WTC11 (cell line): ENCODE measurements around the gene NNT. TPM values are rescaled to one million over a fixed set of nuclear protein-coding genes. Genes with fewer than 3 reads are reported as not detected.

Experiments
- ATAC-seq: fragments of 200-7000 bp; cut with Tn5 transposase; 2 replicates; pipeline ENCODE4 v1.10.0; 2021; ENCODE audit warnings: mild to moderate bottlenecking, moderate library complexity
- CTCF ChIA-PET: fragments of 300-600 bp; sonication (Branson Sonifier 250); formaldehyde crosslinking; loops from one replicate; lab custom pipeline; 2021; ENCODE audit warnings: antibody characterized with exemption; lab: Charles Lee
- POLR2A ChIA-PET: fragments of 350-600 bp; sonication (Branson Sonifier 250); formaldehyde crosslinking; loops from one replicate; lab custom pipeline; 2021; ENCODE audit warnings: antibody characterized with exemption; lab: Charles Lee
- DNase-seq: peaks from one replicate; pipeline ENCODE4 v3.0.0; 2021; ENCODE audit warnings: low spot score
- H3K27ac Mint-ChIP-seq: 2 replicates; pipeline ENCODE4 v1.8.0; 2021; ENCODE audit warnings: mixed read lengths
- H3K27me3 Mint-ChIP-seq: 2 replicates; pipeline ENCODE4 v1.8.0; 2021; ENCODE audit warnings: low read depth, mild to moderate bottlenecking, moderate library complexity, mixed read lengths
- H3K36me3 Mint-ChIP-seq: 2 replicates; pipeline ENCODE4 v1.8.0; 2021; ENCODE audit warnings: mixed read lengths
- H3K4me1 Mint-ChIP-seq: 2 replicates; pipeline ENCODE4 v1.8.0; 2022; ENCODE audit warnings: mixed read lengths
- H3K4me3 Mint-ChIP-seq: 2 replicates; pipeline ENCODE4 v1.8.0; 2021; ENCODE audit warnings: mild to moderate bottlenecking, moderate library complexity, mixed read lengths
- H3K9me3 Mint-ChIP-seq: 2 replicates; pipeline ENCODE4 v1.8.0; 2021; ENCODE audit warnings: mixed read lengths
- CREB1 ChIP-seq: sonication (generic); formaldehyde crosslinking; IDR thresholded peaks from 2 replicates; pipeline ENCODE4 v1.8.0; 2023; ENCODE audit warnings: mild to moderate bottlenecking, missing genetic modification reagents
- E2F5 ChIP-seq: sonication (generic); formaldehyde crosslinking; IDR thresholded peaks from 2 replicates; pipeline ENCODE4 v1.8.1; 2022; ENCODE audit warnings: mild to moderate bottlenecking, moderate library complexity, missing genetic modification reagents
- ESRRA ChIP-seq: sonication (generic); formaldehyde crosslinking; IDR thresholded peaks from 2 replicates; pipeline ENCODE4 v1.8.1; 2022; ENCODE audit warnings: mild to moderate bottlenecking, missing genetic modification reagents, borderline replicate concordance
- ETV6 ChIP-seq: sonication (generic); formaldehyde crosslinking; IDR thresholded peaks from 2 replicates; pipeline ENCODE4 v1.8.1; 2022; ENCODE audit warnings: mild to moderate bottlenecking, missing genetic modification reagents
- FOXP4 ChIP-seq: sonication (generic); formaldehyde crosslinking; IDR thresholded peaks from 2 replicates; pipeline ENCODE4 v1.8.0; 2022; ENCODE audit warnings: mild to moderate bottlenecking, missing genetic modification reagents
- MYBL2 ChIP-seq: sonication (generic); formaldehyde crosslinking; IDR thresholded peaks from 2 replicates; pipeline ENCODE4 v1.8.1; 2023; ENCODE audit warnings: mild to moderate bottlenecking, moderate library complexity, missing genetic modification reagents
- NR3C1 ChIP-seq: sonication (generic); formaldehyde crosslinking; conservative IDR thresholded peaks from 2 replicates; pipeline ENCODE4 v1.8.1; 2023; ENCODE audit warnings: low read depth, mild to moderate bottlenecking, missing genetic modification reagents
- RORB ChIP-seq: fragments of 250-450 bp; sonication (Bioruptor Pico); IDR thresholded peaks from 2 replicates; pipeline ENCODE4 v1.9.0; 2021; ENCODE audit warnings: mild to moderate bottlenecking
- ZNF138 ChIP-seq: sonication (generic); formaldehyde crosslinking; conservative IDR thresholded peaks from 2 replicates; pipeline ENCODE4 v1.8.1; 2022; ENCODE audit warnings: mild to moderate bottlenecking, moderate library complexity, missing genetic modification reagents
- ZNF219 ChIP-seq: sonication (generic); formaldehyde crosslinking; IDR thresholded peaks from 2 replicates; pipeline ENCODE4 v1.8.0; 2023; ENCODE audit warnings: missing genetic modification reagents, mild to moderate bottlenecking, borderline replicate concordance
- ZNF232 ChIP-seq: sonication (generic); formaldehyde crosslinking; IDR thresholded peaks from 2 replicates; pipeline ENCODE4 v1.8.0; 2022; ENCODE audit warnings: mild to moderate bottlenecking, missing genetic modification reagents
- ZNF416 ChIP-seq: fragments of 250-450 bp; sonication (Bioruptor Pico); IDR thresholded peaks from 2 replicates; pipeline ENCODE4 v1.9.0; 2021; ENCODE audit warnings: mild to moderate bottlenecking, inconsistent platforms
- total RNA-seq: library from RNA; stranded (reverse); gene quantifications from 3 replicates; pipeline ENCODE4 v1.2.3, GENCODE V29; 2021
- TF ChIP-seq, protein P1 (sequence below): sonication (generic); formaldehyde crosslinking; IDR thresholded peaks from 2 replicates; pipeline ENCODE4 v1.8.0; 2022; ENCODE audit warnings: missing genetic modification reagents
- TF ChIP-seq, protein P2 (sequence below): sonication (generic); formaldehyde crosslinking; IDR thresholded peaks from 2 replicates; pipeline ENCODE4 v1.8.0; 2023; ENCODE audit warnings: missing genetic modification reagents, mild to moderate bottlenecking, borderline replicate concordance

NNT gene
- total RNA-seq, 1 experiment from 2014 or later, result 37.6 TPM

GRCh38 chr5:43582082-43583005, 20.6 kb upstream of the NNT start:
- H3K9me3 Mint-ChIP-seq, result peaks cover 28% of the 10 kb centered on the region
- ChIA-PET CTCF (no interaction called here), POLR2A (no interaction called here)
- no peak overlapping the region for H3K27ac Mint-ChIP-seq
- peaks cover 27% of the 10 kb centered on the region for H3K36me3 Mint-ChIP-seq
- DNase-seq, result no peak
- TF ChIP-seq, protein P1, sequence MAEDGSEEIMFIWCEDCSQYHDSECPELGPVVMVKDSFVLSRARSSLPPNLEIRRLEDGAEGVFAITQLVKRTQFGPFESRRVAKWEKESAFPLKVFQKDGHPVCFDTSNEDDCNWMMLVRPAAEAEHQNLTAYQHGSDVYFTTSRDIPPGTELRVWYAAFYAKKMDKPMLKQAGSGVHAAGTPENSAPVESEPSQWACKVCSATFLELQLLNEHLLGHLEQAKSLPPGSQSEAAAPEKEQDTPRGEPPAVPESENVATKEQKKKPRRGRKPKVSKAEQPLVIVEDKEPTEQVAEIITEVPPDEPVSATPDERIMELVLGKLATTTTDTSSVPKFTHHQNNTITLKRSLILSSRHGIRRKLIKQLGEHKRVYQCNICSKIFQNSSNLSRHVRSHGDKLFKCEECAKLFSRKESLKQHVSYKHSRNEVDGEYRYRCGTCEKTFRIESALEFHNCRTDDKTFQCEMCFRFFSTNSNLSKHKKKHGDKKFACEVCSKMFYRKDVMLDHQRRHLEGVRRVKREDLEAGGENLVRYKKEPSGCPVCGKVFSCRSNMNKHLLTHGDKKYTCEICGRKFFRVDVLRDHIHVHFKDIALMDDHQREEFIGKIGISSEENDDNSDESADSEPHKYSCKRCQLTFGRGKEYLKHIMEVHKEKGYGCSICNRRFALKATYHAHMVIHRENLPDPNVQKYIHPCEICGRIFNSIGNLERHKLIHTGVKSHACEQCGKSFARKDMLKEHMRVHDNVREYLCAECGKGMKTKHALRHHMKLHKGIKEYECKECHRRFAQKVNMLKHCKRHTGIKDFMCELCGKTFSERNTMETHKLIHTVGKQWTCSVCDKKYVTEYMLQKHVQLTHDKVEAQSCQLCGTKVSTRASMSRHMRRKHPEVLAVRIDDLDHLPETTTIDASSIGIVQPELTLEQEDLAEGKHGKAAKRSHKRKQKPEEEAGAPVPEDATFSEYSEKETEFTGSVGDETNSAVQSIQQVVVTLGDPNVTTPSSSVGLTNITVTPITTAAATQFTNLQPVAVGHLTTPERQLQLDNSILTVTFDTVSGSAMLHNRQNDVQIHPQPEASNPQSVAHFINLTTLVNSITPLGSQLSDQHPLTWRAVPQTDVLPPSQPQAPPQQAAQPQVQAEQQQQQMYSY (CRISPR knock-in tag), result no peak
- TF ChIP-seq ETV6 (no peak), ZNF219 (CRISPR knock-in tag) (no peak), NR3C1 (no peak), E2F5 (CRISPR knock-in tag) (no peak), ZNF232 (CRISPR knock-in tag) (no peak), FOXP4 (no peak), MYBL2 (CRISPR knock-in tag) (no peak), ESRRA (CRISPR knock-in tag) (no peak), CREB1 (CRISPR knock-in tag) (no peak), ZNF416 (no peak), ZNF138 (CRISPR knock-in tag) (no peak)
- TF ChIP-seq, protein P2, sequence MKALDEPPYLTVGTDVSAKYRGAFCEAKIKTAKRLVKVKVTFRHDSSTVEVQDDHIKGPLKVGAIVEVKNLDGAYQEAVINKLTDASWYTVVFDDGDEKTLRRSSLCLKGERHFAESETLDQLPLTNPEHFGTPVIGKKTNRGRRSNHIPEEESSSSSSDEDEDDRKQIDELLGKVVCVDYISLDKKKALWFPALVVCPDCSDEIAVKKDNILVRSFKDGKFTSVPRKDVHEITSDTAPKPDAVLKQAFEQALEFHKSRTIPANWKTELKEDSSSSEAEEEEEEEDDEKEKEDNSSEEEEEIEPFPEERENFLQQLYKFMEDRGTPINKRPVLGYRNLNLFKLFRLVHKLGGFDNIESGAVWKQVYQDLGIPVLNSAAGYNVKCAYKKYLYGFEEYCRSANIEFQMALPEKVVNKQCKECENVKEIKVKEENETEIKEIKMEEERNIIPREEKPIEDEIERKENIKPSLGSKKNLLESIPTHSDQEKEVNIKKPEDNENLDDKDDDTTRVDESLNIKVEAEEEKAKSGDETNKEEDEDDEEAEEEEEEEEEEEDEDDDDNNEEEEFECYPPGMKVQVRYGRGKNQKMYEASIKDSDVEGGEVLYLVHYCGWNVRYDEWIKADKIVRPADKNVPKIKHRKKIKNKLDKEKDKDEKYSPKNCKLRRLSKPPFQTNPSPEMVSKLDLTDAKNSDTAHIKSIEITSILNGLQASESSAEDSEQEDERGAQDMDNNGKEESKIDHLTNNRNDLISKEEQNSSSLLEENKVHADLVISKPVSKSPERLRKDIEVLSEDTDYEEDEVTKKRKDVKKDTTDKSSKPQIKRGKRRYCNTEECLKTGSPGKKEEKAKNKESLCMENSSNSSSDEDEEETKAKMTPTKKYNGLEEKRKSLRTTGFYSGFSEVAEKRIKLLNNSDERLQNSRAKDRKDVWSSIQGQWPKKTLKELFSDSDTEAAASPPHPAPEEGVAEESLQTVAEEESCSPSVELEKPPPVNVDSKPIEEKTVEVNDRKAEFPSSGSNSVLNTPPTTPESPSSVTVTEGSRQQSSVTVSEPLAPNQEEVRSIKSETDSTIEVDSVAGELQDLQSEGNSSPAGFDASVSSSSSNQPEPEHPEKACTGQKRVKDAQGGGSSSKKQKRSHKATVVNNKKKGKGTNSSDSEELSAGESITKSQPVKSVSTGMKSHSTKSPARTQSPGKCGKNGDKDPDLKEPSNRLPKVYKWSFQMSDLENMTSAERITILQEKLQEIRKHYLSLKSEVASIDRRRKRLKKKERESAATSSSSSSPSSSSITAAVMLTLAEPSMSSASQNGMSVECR (CRISPR knock-in tag), result no peak
- H3K4me1 Mint-ChIP-seq, result peaks cover 14% of the 10 kb centered on the region
- no peak for ATAC-seq
- peaks cover 4% of the 10 kb centered on the region; the same call in 1 of the 2 replicates for H3K27me3 Mint-ChIP-seq
- H3K4me3 Mint-ChIP-seq, result no peak overlapping the region

GRCh38 chr5:43583724-43584123, 19.3 kb upstream of the NNT start:
- CTCF ChIA-PET, result no interaction called here
- Mint-ChIP-seq H3K4me1 (peaks cover 14% of the 10 kb centered on the region), H3K27me3 (peaks cover 4% of the 10 kb centered on the region; the same call in 1 of the 2 replicates), H3K36me3 (peaks cover 27% of the 10 kb centered on the region), H3K9me3 (peaks cover 28% of the 10 kb centered on the region)
- TF ChIP-seq RORB (CRISPR knock-in tag), result no peak
- TF ChIP-seq, all 79 proteins: peak for 0
- H3K4me3 Mint-ChIP-seq, result no peak overlapping the region
- ATAC-seq, result no peak
- H3K27ac Mint-ChIP-seq, result no peak overlapping the region
- POLR2A ChIA-PET, result no interaction called here
- no peak for DNase-seq
